H1 (cell line): ENCODE results near the gene LZTFL1. TPM values are rescaled to one million over a fixed set of nuclear protein-coding genes. Genes with fewer than 3 reads are reported as not detected.

ENCODE experiments used
- CTCF ChIA-PET: fragments of 300-600 bp; sonication (Branson Sonifier 250); formaldehyde crosslinking; loops from one replicate; lab custom pipeline; 2021; ENCODE audit not compliant: partially characterized antibody; lab: Charles Lee
- POLR2A ChIA-PET: fragments of 300-600 bp; sonication (Branson Sonifier 250); formaldehyde crosslinking; loops from one replicate; lab custom pipeline; 2021; ENCODE audit warnings: inconsistent platforms; ENCODE audit not compliant: partially characterized antibody; lab: Charles Lee
- DNase-seq, 2 experiments: peaks; one replicate each; pipeline versions ENCODE4 v3.0.0 to v3.0.0-alpha.2; 2010 to 2022; ENCODE audit warnings: low spot score in 2 of 2, low read depth in 1 of 2, mixed read lengths in 1 of 2
- FAIRE-seq: peaks from 2 replicates; lab custom pipeline; 2011; peaks lifted over from hg19 to GRCh38; lab: Jason Lieb, UNC
- H2AFZ ChIP-seq: 2 replicates; pipeline ENCODE4 v1.8.1; 2012; ENCODE audit warnings: low read length, inconsistent platforms
- H2AK5ac ChIP-seq: 2 replicates; pipeline ENCODE4 v1.6.1; 2013; ENCODE audit warnings: low read depth, low read length
- H2BK120ac ChIP-seq: replicated peaks from 2 replicates; pipeline ENCODE3; 2013; ENCODE audit warnings: low read depth, low read length, inconsistent platforms
- H2BK12ac ChIP-seq: 2 replicates; pipeline ENCODE4 v1.6.1; 2013; ENCODE audit warnings: low read depth, low read length
- H2BK15ac ChIP-seq: 2 replicates; pipeline ENCODE4 v1.6.1; 2013; ENCODE audit warnings: low read length
- H2BK20ac ChIP-seq: 2 replicates; pipeline ENCODE4 v1.6.1; 2013; ENCODE audit warnings: low read length
- H2BK5ac ChIP-seq: 2 replicates; pipeline ENCODE4 v1.6.1; 2013; ENCODE audit warnings: low read depth, low read length
- H3K14ac ChIP-seq: 2 replicates; pipeline ENCODE4 v1.6.1; 2013; ENCODE audit warnings: inconsistent platforms; ENCODE audit not compliant: insufficient read length
- H3K18ac ChIP-seq: 2 replicates; pipeline ENCODE4 v1.6.1; 2013; ENCODE audit warnings: low read length; ENCODE audit errors: extremely low read depth
- H3K23ac ChIP-seq: 2 replicates; pipeline ENCODE4 v1.6.1; 2013; ENCODE audit warnings: inconsistent platforms; ENCODE audit not compliant: insufficient read length
- H3K23me2 ChIP-seq: 2 replicates; pipeline ENCODE4 v1.6.1; 2013; ENCODE audit warnings: low read depth, low read length
- H3K27ac ChIP-seq: 2 replicates; pipeline ENCODE4 v1.6.1; 2011; ENCODE audit warnings: low read depth, low read length, inconsistent platforms
- H3K27me3 ChIP-seq, 4 experiments: replicated peaks in 1 of 4; 1 replicate in 1 of 4; 2 replicates in 3 of 4; pipeline versions ENCODE4 v1.6.1 to v1.8.1; 2011 to 2013; ENCODE audit warnings: low read length in 3 of 4, mild to moderate bottlenecking in 3 of 4, inconsistent platforms in 2 of 4, mixed read lengths in 2 of 4, moderate library complexity in 1 of 4; ENCODE audit not compliant: control insufficient read depth in 3 of 4, insufficient read depth in 3 of 4; ENCODE audit errors: extremely low read depth in 1 of 4
- H3K36me3 ChIP-seq, 4 experiments: 2 replicates each; pipeline versions ENCODE4 v1.6.1 to v1.8.1; 2011 to 2013; ENCODE audit warnings: mild to moderate bottlenecking in 4 of 4, low read length in 3 of 4, moderate library complexity in 2 of 4, control low read depth in 1 of 4, inconsistent platforms in 1 of 4; ENCODE audit not compliant: insufficient read depth in 4 of 4, control insufficient read depth in 2 of 4
- H3K4ac ChIP-seq: replicated peaks from 2 replicates; pipeline ENCODE3; 2013; ENCODE audit warnings: low read length, low read depth, mixed read lengths, inconsistent platforms; ENCODE audit not compliant: insufficient read length
- H3K4me1 ChIP-seq, 4 experiments: replicated peaks in 1 of 4; 1 replicate in 1 of 4; 2 replicates in 3 of 4; pipeline versions ENCODE4 v1.6.1 to v1.8.1; 2011 to 2013; ENCODE audit warnings: low read length in 3 of 4, inconsistent platforms in 2 of 4, mixed read lengths in 1 of 4; ENCODE audit not compliant: insufficient read depth in 4 of 4, control insufficient read depth in 3 of 4
- H3K4me2 ChIP-seq, 2 experiments: 2 replicates each; pipeline versions ENCODE4 v1.6.1 to v1.8.1; 2011 to 2013; ENCODE audit warnings: low read depth in 2 of 2, low read length in 2 of 2, control low read depth in 1 of 2, inconsistent platforms in 1 of 2, mild to moderate bottlenecking in 1 of 2; ENCODE audit not compliant: insufficient read depth in 1 of 2
- H3K4me3 ChIP-seq, 4 experiments: fragments of 200-600, 300-600 bp in 1 of 4; sonication (generic), shearing (Covaris generic), sonication (Bioruptor Twin) in 1 of 4; 2 replicates each; pipeline versions ENCODE4 v1.5.1 to v1.8.1; 2011 to 2016; ENCODE audit warnings: low read length in 4 of 4, low read depth in 3 of 4, control low read depth in 2 of 4, inconsistent platforms in 2 of 4, mild to moderate bottlenecking in 2 of 4, mixed read lengths in 1 of 4, moderate library complexity in 1 of 4; ENCODE audit not compliant: insufficient read depth in 2 of 4; ENCODE audit errors: extremely low read depth in 1 of 4
- H3K56ac ChIP-seq: replicated peaks from 2 replicates; pipeline ENCODE3; 2013; ENCODE audit warnings: low read depth, mild to moderate bottlenecking, mixed read lengths, low read length, inconsistent platforms; ENCODE audit not compliant: insufficient read length
- H3K79me1 ChIP-seq: 2 replicates; pipeline ENCODE4 v1.6.1; 2013; ENCODE audit warnings: low read depth, low read length, control low read depth
- H3K79me2 ChIP-seq, 2 experiments: 2 replicates each; pipeline versions ENCODE4 v1.6.1 to v1.8.1; 2012 to 2013; ENCODE audit warnings: low read length in 2 of 2, mild to moderate bottlenecking in 2 of 2, inconsistent platforms in 1 of 2; ENCODE audit not compliant: insufficient read depth in 2 of 2, control insufficient read depth in 1 of 2
- H3K9ac ChIP-seq, 4 experiments: replicated peaks in 1 of 4; 1 replicate in 1 of 4; 2 replicates in 3 of 4; pipeline versions ENCODE4 v1.6.1 to v1.8.1; 2011 to 2013; ENCODE audit warnings: low read depth in 3 of 4, low read length in 3 of 4, control low read depth in 2 of 4, mild to moderate bottlenecking in 2 of 4, moderate library complexity in 2 of 4, inconsistent platforms in 1 of 4; ENCODE audit errors: extremely low read depth in 1 of 4
- H3K9me3 ChIP-seq, 2 experiments: 2 replicates each; pipeline versions ENCODE4 v1.6.1 to v1.8.1; 2012 to 2013; ENCODE audit warnings: mild to moderate bottlenecking in 2 of 2, moderate library complexity in 2 of 2, control low read depth in 1 of 2, inconsistent platforms in 1 of 2, low read depth in 1 of 2, low read length in 1 of 2, mixed read lengths in 1 of 2; ENCODE audit not compliant: insufficient read depth in 2 of 2
- H4K20me1 ChIP-seq, 2 experiments: replicated peaks in 1 of 2; 2 replicates each; pipeline versions ENCODE3 to v1.8.1; 2011 to 2013; ENCODE audit warnings: inconsistent platforms in 2 of 2, low read length in 2 of 2, mild to moderate bottlenecking in 1 of 2; ENCODE audit not compliant: insufficient read depth in 2 of 2, control insufficient read depth in 1 of 2
- H4K5ac ChIP-seq: 2 replicates; pipeline ENCODE4 v1.6.1; 2013; ENCODE audit warnings: low read length, low read depth, mixed read lengths, inconsistent platforms; ENCODE audit not compliant: insufficient read length
- H4K8ac ChIP-seq: 2 replicates; pipeline ENCODE4 v1.8.0; 2013; ENCODE audit warnings: mild to moderate bottlenecking, moderate library complexity, low read length, inconsistent platforms; ENCODE audit not compliant: insufficient read depth; ENCODE audit errors: extremely low read depth
- H4K91ac ChIP-seq: replicated peaks from 2 replicates; pipeline ENCODE3; 2013; ENCODE audit warnings: low read length, mixed read lengths, inconsistent platforms; ENCODE audit not compliant: insufficient read length
- EGR1 ChIP-seq: IDR thresholded peaks from 2 replicates; pipeline ENCODE4 v1.6.1; 2011; ENCODE audit warnings: low read depth, low read length, borderline replicate concordance
- EP300 ChIP-seq, 2 experiments: IDR thresholded peaks; 1 replicate in 1 of 2; 2 replicates in 1 of 2; pipeline ENCODE4 v1.6.1; 2011 to 2012; ENCODE audit warnings: low read depth in 2 of 2, low read length in 2 of 2, mild to moderate bottlenecking in 2 of 2, borderline replicate concordance in 1 of 2, inconsistent platforms in 1 of 2, moderate library complexity in 1 of 2
- MAFK ChIP-seq: IDR thresholded peaks from 2 replicates; pipeline ENCODE4 v1.6.1; 2012; ENCODE audit warnings: low read depth, mild to moderate bottlenecking, improper control_type of control experiment, low read length
- NANOG ChIP-seq: IDR thresholded peaks from 2 replicates; pipeline ENCODE4 v1.6.1; 2011; ENCODE audit warnings: low read length, low read depth, mild to moderate bottlenecking, inconsistent platforms; ENCODE audit not compliant: insufficient read depth, poor library complexity, severe bottlenecking
- WGBS, 2 experiments: shearing (Covaris generic) in 1 of 2; methylation state at CpG; one replicate each; pipeline versions ENCODE4 v1.1.6 to v1.1.7; 2013 to 2015; ENCODE audit warnings: low lambda C conversion rate in 2 of 2, mixed read lengths in 2 of 2, inconsistent platforms in 1 of 2, low coverage in 1 of 2, missing lambda C conversion rate in 1 of 2; ENCODE audit not compliant: insufficient replicate concordance in 2 of 2, insufficient coverage in 1 of 2, insufficient read length in 1 of 2; ENCODE audit errors: extremely low coverage in 1 of 2, missing lambda C conversion rate in 1 of 2; 5-methylcytosine and 5-hydroxymethylcytosine counted together
- polyA plus RNA-seq, 7 experiments: library from polyadenylated mRNA; depleted of rRNA in 3 of 7; stranded (reverse) in 5 of 7; unstranded in 2 of 7; fragments of >200 nt in 5 of 7; fragments of 200-250 nt in 2 of 7; gene quantifications; 1 replicate in 5 of 7; 2 replicates in 1 of 7; 4 replicates in 1 of 7; pipeline versions ENCODE4 v1.2.1 to v1.2.3, GENCODE V29; 2011 to 2013; ENCODE audit warnings: missing spikeins in 2 of 7, mixed read lengths in 2 of 7
- total RNA-seq: library from RNA; stranded (reverse); fragmentation: NEBNext Ultra II Directional; extraction: Animal tissue kit (Norgen Biotek cat#: 25700); gene quantifications from 2 replicates; pipeline ENCODE4 v1.2.1, GENCODE V29; 2021
- TF ChIP-seq, protein P1 (sequence below): IDR thresholded peaks from 2 replicates; pipeline ENCODE4 v1.6.1; 2011; ENCODE audit warnings: low read depth, mild to moderate bottlenecking, low read length; ENCODE audit not compliant: insufficient read depth
- TF ChIP-seq, protein P2 (sequence below): IDR thresholded peaks from 2 replicates; pipeline ENCODE4 v1.6.1; 2012; ENCODE audit warnings: inconsistent platforms

The LZTFL1 gene
- total and polyA plus RNA-seq, 2 of the 8 experiments (the other 6 are each of a cell fraction or from before 2014, with no cell fraction given) = 8.7 to 11.5 TPM

DNA sequence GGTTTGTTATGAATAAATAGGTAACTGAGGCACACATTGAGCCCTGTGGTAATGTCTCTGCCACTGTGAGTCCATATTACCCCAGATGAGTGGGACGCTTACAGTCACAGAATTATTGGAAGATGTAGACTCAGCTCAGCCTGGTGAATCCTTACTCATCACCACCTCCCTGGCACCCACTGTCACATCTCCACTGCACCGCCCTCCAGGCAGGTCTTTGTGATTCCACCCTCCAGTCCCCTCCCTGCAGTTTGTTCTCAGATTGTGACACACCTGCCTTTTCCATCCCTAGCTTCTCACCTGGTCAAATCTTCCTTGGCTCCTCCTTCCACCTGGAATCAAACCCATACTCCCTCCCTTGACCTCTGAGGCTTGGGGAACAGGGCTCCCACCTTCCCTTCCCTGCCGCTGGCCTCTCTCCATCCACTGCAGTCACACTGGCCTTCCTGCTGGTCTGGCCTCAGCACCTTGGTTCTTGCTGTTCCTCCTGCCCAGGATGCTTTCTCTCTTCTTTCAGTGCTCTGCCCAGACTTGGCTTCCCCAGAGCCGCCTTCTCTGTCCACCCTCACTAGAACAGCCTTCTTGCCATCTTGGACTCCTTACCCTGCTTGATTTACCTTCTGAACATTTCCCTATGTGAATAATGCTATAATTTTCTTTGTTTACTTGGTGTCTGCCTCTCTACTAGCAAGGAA lies 55.0 kb downstream of the LZTFL1 start:
- Histone ChIP-seq H3K23ac (no peak overlapping the region), H2AFZ (no peak overlapping the region), H3K79me1 (no peaks in the 10 kb centered on the region), H2BK15ac (no peak overlapping the region), H3K56ac (no peak overlapping the region), H3K4me1 (no peaks in the 10 kb centered on the region; a peak in 1 of 7 replicates), H3K18ac (no peak overlapping the region), H3K4me2 (no peak overlapping the region), H4K91ac (no peak overlapping the region)
- peak in 1 of 2 experiments; percentile 22 for DNase-seq
- WGBS, 2 experiments = 75% methylated on average over 4 of the region's 4 CpGs; no CpG with 5 or more reads in 1 of the 2 experiments
- TF ChIP-seq, protein P1, sequence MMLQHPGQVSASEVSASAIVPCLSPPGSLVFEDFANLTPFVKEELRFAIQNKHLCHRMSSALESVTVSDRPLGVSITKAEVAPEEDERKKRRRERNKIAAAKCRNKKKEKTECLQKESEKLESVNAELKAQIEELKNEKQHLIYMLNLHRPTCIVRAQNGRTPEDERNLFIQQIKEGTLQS = no peak
- no peak for TF ChIP-seq NANOG
- no peak for TF ChIP-seq MAFK
- TF ChIP-seq EGR1 = no peak
- TF ChIP-seq, protein P2, sequence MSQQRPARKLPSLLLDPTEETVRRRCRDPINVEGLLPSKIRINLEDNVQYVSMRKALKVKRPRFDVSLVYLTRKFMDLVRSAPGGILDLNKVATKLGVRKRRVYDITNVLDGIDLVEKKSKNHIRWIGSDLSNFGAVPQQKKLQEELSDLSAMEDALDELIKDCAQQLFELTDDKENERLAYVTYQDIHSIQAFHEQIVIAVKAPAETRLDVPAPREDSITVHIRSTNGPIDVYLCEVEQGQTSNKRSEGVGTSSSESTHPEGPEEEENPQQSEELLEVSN = no peak
- no peak for TF ChIP-seq EP300 (IDR thresholded peaks at IDR 0.05; ENCODE audit: borderline replicate concordance in 1 of 2, low read depth in 2 of 2, low read length in 2 of 2)
- TF ChIP-seq, all 59 proteins: peak for 0
- Histone ChIP-seq H2BK20ac (no peak overlapping the region), H3K9ac (no peak overlapping the region), H3K23me2 (peaks cover 5% of the 10 kb centered on the region; the same call in 1 of the 2 replicates), H3K36me3 (no peaks in the 10 kb centered on the region), H3K27ac (no peak overlapping the region), H2BK120ac (no peak overlapping the region), H3K9me3 (0 out of 4 replicates have a peak, but pooled peaks cover 0 to 3% of the 10 kb centered on the region in 2 experiments), H3K14ac (no peak overlapping the region), H4K20me1 (no peaks in the 10 kb centered on the region), H4K8ac (no peak overlapping the region), H4K5ac (no peak overlapping the region), H3K79me2 (no peaks in the 10 kb centered on the region), H2BK5ac (no peak overlapping the region), H3K4ac (no peak overlapping the region), H3K4me3 (no peak overlapping the region), H3K27me3 (no peaks in the 10 kb centered on the region), H2AK5ac (no peak overlapping the region), H2BK12ac (no peak overlapping the region)
- POLR2A ChIA-PET = no interaction called here
- FAIRE-seq = no peak
- CTCF ChIA-PET = interaction anchor here (1.3 kb wide), 1 partner anchor 13 kb away, joined by 3 read pairs; no protein-coding TSS in a partner anchor
